HG03139 (cell line): ENCODE data around the gene ALDH1A1.
"Not testable (repeated sequence)": the region's sequence is repeated elsewhere in the genome, so short reads cannot be mapped to it uniquely, and the experiment has no call there.

Experiments used
- ATAC-seq: cut with Tn5 transposase; IDR thresholded peaks from one replicate; pipeline ENCODE4 v1.9.1; 2021; ENCODE audit not compliant: unreplicated experiment

The ALDH1A1 gene

DNA sequence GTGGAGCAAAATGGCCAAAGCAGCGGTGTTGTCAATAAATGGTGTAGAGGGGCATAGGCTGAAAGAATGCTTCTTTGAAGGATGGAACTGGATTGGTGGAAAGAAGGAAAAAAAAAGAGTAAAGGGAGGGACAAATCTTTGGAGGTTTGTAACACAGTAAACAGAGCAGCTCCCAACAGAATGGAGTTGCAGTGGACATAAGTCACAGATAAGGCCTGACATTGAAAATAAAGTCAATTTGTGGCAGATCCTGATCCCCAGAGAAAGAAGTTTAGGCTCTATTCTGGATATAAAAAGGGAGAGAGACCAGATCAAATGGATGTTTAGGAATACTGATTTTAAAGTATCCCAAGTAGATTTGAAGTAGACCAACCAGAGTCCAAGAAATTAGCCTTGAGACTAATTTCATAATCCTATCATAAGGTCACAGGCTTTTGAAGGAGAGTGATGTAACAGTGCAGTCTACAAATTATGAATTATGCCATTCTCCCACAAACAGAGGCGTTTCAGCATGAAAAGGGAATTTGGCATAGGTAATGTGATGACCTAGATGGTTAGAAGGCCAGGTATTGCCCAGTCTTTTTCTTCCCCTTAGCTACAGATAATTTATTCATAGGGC, 8.9 kb downstream of the ALDH1A1 start:
- no peak for ATAC-seq

DNA sequence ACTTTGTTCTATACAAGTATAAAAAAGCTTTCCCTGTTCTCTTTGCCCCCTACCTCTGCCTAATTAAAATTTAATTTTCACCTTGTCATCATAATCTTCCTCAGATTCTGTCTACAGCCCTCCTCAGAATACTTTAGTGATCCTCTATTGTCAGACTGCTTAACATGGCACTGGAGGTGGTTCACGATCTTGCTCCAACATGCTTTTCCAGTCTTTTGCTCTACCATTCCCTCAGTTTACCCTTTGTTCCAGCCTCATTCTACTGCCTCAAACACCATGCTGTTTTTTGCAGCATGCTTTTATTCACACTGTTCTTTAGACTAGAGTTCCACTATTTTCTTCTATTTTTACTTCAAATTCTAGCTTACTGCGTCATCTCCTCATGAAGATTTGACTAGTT, 10.4 kb downstream of the ALDH1A1 start:
- no peak for ATAC-seq

DNA sequence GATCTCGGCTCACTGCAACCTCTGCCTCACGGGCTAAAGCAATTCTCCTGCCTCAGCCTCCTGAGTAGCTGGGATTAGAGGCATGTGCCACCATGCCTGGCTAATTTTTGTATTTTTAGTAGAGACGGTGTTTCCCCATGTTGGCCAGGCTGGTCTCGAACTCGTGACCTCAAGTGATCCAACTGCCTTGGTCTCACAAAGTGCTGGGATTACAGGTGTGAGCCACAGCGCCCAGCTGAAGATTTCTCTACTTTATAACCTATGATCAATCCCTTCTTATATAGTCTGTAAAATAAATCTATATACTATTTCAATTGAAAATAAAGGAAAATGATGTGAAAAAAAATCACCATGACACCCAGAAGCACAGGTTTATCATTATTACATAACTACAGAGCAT, 13.3 kb downstream of the ALDH1A1 start:
- ATAC-seq, result not testable (repeated sequence)

DNA sequence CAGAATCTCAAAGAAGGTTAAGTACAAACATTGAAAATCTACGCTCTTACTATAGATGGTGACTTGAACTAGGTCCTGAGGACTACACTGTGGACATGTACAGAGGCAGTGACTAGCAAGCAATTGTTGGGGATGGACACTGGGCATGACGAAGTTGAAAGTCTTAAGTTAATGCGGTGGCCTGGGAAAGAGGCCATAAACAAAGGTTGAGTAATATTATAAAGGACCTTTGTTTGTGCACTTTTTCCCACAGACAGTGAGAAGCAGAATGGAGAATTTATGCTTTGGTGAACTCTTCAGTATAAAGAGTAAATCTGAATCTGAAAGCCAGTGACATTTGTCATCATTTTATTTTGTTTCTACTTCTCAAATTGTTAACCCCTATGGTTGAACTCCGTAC, 15.3 kb downstream of the ALDH1A1 start:
- no peak for ATAC-seq

DNA sequence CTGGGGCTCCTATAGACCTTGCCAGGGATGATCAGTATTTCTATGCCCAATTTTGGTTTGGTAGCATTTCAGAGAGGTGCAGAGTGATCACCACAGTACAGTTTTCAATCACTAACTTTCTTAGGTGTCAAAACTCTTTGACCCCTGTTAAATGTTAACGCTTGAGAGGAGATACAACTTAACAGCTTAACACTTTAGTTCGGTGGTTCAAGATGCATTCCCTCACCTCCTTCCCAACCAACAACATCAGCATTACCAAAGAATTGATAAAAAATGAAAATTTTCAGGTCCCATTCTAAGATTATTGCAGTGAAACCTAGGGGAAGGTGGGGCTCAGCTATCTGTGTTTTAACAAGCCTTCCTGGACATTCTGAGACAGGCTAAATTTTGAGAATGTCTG, 16.2 kb downstream of the ALDH1A1 start:
- ATAC-seq, result no peak

DNA sequence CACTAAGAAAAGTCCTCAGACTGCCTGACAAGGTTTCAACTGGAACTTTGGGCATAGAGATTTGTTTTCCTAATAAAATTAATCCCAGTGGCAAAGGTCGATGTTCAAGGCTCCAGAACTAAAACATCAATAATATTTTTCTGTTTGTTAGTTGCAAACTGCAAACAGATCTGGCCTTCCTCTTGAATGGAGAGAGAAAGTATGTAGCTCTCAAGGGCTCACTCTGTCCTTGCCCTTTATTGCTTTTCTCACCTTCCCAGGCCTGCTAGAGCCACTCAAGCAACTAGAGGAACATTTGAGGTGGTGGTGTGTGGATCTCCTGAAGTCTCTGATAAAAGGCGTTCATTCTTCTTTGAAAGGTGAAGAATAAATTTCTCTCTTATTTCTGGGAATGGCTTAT, 16.6 kb downstream of the ALDH1A1 start:
- no peak for ATAC-seq

DNA sequence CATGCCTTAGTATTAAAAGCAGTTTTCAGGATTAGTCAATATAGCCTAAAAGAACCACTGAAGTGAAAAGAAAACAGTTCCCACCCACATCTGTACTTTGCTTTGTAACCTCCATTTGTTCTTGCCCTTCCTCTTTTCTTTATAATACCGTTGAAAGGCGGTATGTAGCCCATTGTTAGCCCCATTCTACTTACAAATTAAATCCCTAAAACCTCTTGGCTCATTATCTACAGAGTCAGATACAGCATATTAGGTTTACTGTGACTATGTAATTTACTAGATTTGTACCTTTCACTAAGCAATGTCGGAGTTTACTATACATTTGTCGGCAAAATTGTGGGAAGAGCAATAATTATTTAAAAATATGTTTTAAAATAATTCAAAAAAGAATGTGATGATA, 17.3 kb downstream of the ALDH1A1 start:
- no peak for ATAC-seq

DNA sequence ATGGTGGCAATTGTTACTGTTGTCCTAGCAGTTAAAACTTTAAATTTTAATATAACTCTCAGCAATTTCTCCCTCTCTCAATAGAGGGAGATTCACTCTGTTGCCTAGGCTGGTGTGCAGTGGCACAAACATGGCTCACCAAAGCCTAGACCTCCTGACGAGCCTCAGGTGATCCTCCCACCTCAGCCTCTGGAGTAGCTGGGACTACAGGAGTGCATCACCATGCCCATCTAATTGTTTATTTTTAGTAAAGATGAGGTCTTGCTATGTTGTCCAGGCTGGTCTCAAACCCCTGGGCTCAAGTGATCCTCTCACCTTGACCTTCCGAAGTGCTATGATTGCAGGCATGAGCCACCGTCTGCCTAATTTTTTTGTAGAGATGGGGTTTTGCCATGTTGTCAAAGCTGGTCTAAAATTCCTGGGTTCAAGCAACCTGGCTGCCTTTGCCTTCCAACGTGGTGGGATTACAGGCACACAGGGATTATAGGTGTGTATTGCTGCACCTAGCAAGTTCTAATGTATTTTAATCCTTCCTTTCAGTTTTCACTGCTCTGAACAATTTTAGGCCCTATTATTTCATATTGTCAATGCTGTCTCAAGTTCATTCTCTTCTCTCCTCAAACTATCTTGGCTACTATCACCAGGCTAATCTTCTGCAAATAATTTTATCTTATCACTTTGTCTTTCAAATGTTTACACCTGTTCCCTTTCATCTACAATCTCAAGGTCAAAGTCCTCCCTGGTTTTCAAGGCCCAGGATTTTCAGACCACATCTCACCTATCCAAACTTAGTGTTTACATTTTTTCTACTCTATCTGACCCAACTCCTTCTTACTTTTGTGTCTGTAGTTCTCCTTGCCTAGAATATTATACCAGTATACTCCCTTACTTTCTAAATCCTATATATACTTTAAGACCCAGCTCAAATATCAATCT, 18.9 kb downstream of the ALDH1A1 start:
- no peak for ATAC-seq

DNA sequence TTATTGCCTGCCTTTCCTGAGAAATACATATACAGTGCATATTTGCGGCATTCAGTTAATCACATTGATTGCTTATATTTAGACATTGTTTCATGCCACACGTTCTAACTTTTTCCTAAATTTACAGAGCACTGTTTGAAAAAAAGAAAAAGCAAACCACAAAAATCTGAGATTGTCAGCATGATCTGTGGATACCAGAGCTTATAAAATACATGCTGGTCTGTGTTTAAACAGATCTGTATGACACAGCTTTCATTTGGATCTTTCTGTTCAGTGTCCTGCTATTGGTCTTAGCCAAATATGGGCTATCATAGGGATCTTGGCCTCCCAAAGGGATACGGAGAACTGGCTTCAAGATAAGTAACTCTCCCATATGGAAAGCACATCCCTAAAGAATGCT, 20.2 kb downstream of the ALDH1A1 start:
- ATAC-seq, result no peak

DNA sequence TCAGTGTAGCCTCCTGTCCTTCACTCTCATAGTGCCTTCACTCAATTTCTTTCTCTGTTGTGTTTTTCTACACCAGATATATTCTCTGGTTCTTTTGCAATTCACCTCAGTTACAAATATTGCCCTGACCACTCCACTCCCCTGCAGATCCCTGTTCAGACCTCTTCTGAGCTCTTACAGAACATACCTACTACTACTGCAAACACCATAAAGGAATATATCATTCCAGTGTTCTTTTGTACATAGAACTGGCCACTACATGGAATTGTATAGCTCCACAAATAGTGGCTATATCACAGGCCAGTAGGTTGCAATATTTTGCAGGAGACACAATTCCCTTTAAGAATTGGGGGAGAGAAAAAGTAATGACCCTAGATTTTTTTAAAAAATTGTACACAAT, 21.0 kb downstream of the ALDH1A1 start:
- no peak for ATAC-seq

DNA sequence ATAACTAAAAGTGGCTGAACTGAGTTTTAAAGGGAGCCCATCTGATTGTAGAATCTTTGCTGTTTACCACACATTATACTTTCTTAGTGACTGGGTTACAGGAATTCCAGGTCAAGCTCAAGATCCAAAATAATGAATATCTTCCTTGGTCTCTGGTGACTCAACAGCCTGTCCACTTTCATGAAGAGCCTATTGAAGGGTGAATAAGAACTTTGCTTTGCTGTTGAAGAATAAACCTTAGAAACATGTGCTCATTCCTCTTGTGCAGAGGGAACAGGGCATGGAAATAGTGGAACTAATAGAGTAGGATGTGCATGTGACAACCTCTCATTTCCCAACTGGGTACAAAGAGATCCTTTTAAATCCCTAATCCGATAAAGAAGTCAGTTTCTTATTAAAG, 21.4 kb downstream of the ALDH1A1 start:
- no peak for ATAC-seq

DNA sequence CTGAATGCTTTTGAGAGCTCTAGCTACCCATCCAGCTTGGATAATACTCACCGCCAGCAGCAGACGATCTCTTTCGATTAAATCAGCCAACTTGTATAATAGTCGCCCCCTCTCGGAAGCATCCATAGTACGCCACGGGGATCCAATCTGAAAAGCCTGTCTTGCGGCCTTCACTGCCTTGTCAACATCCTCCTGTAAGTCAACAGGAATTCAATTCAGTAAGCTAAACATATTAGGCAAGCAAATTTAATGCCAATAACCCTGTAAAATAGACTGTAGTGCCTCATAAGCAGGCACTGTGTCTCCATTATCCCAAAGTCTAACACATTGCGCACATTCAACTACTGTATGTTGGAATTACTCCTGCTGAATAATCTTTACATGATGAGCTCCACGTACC, 22.0 kb downstream of the ALDH1A1 start:
- ATAC-seq, result no peak

DNA sequence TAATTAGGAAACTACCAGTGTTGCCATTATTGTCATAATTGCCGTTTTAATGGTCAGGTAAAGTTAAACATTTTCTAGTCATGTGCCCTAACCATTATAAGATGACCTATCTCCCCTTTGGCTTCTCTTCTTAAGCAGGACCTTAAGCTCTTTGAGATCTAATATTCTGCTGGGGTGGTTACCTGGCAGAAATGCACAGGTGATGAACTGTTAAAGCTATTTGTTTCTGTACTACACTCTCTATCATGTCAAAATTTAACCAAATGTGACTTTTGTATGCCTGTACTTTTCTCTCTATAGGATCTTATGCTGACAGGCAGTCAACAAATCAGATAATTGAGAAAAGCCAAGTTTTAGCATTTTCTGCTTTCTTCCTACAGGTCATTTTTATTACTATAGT, 23.3 kb downstream of the ALDH1A1 start:
- no peak for ATAC-seq

DNA sequence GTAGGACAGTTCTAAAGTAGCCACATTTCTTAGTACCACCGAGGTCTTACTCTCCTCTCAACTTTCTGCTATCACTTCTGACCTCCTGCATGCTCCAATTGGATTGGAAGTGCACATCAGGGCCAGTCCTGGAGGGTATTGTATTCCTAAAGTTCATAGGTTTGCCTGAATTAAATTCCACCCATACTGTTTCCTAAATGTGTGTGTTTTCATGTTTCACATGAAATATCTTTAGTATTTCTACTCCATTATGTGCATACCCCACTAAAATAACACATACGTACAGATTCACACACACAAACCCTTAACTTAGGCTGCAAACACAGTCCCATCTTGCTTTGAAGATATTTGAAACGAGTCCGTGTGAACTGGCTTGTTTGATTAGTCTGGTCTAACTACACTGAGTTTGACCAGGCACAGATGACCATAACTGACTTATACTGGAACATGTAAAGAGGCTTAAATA, 24.8 kb downstream of the ALDH1A1 start:
- ATAC-seq, result no peak

DNA sequence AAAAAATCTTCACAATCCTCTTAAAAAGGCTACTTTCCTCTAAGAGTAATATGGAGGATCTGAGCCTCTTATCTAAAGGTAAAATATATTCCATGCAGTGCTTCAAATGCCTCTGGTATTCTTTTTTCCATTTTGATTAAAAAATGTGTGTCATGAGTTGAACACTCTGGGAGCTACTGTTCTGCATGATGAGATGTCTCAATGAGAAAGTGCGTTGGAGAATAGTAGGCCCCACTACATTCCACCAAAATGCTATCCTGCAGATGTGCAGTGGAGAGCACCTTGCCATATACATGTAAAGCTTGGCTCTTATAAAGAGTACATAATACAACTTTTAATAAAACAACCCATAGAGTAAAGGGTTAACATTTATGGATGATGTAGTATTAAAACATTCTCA, 26.3 kb downstream of the ALDH1A1 start:
- no peak for ATAC-seq

DNA sequence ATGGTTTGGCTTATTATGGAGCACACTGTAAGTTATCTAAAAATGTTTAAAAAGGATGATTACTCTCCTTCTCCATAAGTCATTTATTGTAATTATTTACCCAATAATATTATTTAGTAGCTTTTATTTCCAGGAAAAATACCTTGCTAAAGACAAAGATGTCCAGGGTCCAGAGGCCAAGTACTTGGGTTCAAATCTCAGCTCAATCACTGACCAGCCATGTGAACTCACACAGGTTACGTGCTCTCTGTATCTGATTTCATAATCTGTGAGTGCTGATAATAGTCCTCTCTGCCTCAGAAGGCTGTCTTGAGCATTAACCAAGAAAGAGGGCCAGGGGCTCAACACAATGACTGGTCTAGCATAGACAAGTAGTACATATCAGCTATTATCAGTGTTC, 27.0 kb downstream of the ALDH1A1 start:
- ATAC-seq, result no peak

DNA sequence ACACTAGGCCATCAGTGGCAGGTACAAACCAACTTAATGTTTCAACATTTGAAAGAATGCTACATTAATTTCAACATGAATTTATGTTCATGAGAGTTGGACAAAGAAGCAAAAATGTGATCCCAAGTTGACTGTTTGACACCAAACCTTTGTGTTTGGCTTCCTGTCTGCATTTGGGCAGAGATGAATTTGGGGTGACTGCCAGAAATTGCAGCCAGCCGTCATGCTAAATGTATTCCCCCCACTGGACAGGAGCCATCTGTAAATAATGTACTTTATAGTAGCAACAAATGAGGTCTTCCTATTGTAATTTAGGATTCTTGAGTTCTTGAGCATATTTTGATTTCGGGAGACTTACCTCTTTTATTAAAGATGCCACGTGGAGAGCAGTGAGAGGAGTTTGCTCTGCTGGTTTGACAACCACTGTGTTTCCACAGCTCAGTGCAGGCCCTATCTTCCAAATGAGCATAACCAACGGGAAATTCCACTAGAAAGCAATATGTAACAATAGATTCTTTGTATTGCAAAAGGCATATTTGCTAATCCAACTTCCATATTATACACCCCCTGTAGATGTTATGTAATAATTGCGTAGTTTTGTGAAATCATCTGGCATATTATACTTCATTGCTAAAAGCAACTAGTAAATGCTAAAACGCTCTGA, 27.6 kb downstream of the ALDH1A1 start:
- no peak for ATAC-seq

DNA sequence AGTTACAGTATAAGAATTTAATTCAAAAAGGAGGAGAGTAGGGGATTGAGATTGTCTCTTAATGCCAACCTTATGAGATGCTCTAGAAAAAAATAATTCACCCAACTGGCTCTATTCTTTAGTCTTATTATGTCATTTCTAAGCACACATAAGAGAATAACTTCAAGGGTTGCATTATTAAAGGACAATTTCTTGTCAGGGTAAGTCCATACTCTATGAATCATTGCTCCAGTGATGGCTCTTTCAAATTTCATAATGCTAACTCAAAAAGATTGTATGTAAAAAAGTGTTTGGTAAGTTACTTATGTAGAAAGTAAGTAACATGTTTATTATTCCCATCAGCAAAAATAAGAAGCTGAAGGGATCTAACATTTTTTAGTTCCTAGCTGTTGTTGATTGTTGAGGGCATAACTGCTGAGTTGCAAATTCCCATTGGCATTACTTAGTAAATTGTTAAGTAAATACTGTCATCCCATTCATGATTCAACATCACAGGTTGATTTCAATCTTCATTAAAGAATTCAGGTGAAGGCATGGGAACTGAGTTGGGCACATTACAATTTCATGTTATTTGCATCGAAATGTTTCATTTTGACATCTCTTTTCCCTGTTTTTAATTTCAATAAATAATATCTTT, 28.6 kb downstream of the ALDH1A1 start:
- no peak for ATAC-seq

DNA sequence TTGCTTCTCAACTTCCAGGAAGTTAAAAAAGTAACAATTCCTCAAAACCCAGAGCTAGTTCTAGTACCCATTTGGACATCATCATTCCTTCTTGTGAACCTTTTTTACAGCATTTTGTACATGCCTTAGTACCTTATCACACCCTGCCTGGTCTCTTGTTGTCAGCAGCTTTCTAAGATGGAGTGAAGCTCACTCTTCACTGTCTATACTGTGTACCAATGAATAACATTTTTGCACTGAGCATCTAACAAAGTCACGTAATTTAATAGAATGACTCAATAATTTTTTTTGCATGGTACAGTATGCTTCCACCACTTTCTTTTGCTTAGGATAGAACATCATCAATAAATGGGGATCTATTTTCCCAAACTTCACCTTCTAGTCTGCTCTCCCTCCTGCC, 29.8 kb downstream of the ALDH1A1 start:
- no peak for ATAC-seq

DNA sequence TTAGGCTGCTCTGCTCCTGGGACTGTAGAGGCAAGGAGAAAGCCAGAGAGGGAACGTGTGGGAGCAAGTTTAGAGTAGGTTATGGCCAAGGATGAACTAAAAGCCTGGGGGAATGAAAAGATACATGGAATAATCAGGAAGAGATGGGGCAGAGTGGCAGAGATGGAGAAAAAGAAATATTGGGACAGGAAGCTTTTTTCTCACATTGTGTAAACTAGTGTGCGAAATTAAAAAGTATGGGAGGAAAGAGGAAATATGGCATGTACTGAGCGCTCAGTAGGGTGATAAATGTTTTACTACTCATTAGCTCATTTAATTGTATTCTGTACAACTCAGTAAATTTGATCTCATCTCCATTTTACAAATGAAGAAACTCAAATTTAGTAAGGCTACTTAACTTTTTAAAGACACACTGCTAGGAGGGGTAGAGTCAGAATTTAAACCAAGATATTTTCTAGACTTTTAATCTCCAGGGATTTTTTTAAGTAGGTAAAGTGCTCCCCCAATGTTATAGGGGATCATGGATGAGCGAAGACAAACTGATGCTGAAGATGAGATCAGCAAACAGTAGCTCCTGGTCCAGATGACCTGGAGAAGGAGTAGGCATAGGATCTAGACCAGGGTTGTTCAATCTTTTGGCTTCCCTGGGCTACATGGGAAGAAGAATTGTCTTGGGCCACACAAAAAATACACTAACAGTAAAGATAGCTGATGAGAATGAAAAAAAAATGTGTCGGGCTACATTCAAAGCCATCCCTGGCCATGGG, 30.8 kb downstream of the ALDH1A1 start:
- no peak for ATAC-seq
